ENCODE measurements around the gene IQCF2.
"Not testable (repeated sequence)": the region's sequence is repeated elsewhere in the genome, so short reads cannot be mapped to it uniquely, and the experiment has no call there.

IQCF2 gene

DNA sequence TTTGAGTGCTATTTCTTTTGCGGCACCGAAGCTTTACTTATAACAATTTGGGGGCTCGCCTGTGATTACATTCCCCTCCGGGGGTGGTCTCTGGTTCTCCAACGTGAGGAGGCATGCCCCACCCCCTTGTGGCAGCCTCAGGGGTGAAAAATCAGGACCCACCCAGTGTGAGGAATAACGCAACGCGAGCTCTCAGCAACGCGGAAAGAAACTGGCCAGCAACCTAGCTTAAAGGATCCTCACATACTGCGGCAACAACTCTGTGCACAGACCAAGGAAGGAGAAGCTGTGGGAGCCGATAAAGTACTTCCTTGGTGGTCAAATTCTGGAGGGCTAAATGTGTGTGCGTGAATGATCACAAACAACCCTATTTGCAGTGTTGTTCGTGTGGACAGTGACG lies 36.0 kb downstream of the IQCF2 start:
- Histone ChIP-seq H3K36me3 (ENCODE audit: control insufficient read depth in 2 of 2, insufficient read depth in 2 of 2, low read length in 2 of 2) (no peaks in the 10 kb centered on the region), H3K27me3 (ENCODE audit: control insufficient read depth in 2 of 2, insufficient read depth in 2 of 2, low read length in 2 of 2) (peaks cover 0 to 7% of the 10 kb centered on the region in 2 donors), H3K27ac (ENCODE audit: low read depth in 2 of 2, low read length in 2 of 2) (no peak overlapping the region), H3K4me3 (ENCODE audit: low read length in 2 of 2) (no peak overlapping the region), H3K4me1 (ENCODE audit: control insufficient read depth in 2 of 2, insufficient read depth in 2 of 2, low read length in 2 of 2) (peaks cover 0 to 3% of the 10 kb centered on the region in 2 donors), H3K9ac (ENCODE audit: low read depth in 1 of 2, low read length in 2 of 2) (no peak overlapping the region), H3K9me3 (ENCODE audit: control insufficient read depth in 2 of 2, low read length in 2 of 2) (no peaks in the 10 kb centered on the region)

GRCh38 chr3:51900043-51900442 lies 38.6 kb downstream of the IQCF2 start:
- H3K4me3 ChIP-seq (ENCODE audit: low read length in 2 of 2); H3K9ac ChIP-seq (ENCODE audit: low read depth in 1 of 2, low read length in 2 of 2); H3K27me3 ChIP-seq (ENCODE audit: control insufficient read depth in 2 of 2, insufficient read depth in 2 of 2, low read length in 2 of 2); H3K4me1 ChIP-seq (ENCODE audit: control insufficient read depth in 2 of 2, insufficient read depth in 2 of 2, low read length in 2 of 2); H3K36me3 ChIP-seq (ENCODE audit: control insufficient read depth in 2 of 2, insufficient read depth in 2 of 2, low read length in 2 of 2); H3K27ac ChIP-seq (ENCODE audit: low read depth in 2 of 2, low read length in 2 of 2); H3K9me3 ChIP-seq (ENCODE audit: control insufficient read depth in 2 of 2, low read length in 2 of 2): not testable (repeated sequence)

GRCh38 chr3:51902361-51902760 lies 40.9 kb downstream of the IQCF2 start:
- H3K36me3 ChIP-seq (ENCODE audit: control insufficient read depth in 2 of 2, insufficient read depth in 2 of 2, low read length in 2 of 2); H3K27me3 ChIP-seq (ENCODE audit: control insufficient read depth in 2 of 2, insufficient read depth in 2 of 2, low read length in 2 of 2); H3K9me3 ChIP-seq (ENCODE audit: control insufficient read depth in 2 of 2, low read length in 2 of 2); H3K9ac ChIP-seq (ENCODE audit: low read depth in 1 of 2, low read length in 2 of 2); H3K4me1 ChIP-seq (ENCODE audit: control insufficient read depth in 2 of 2, insufficient read depth in 2 of 2, low read length in 2 of 2); H3K4me3 ChIP-seq (ENCODE audit: low read length in 2 of 2): not testable (repeated sequence)
- peak overlapping the region in 1 of 2 donors; percentile 27 for H3K27ac ChIP-seq (ENCODE audit: low read depth in 2 of 2, low read length in 2 of 2)

GRCh38 chr3:51904034-51904823 lies 42.8 kb downstream of the IQCF2 start:
- no peak overlapping the region for H3K4me3 ChIP-seq (ENCODE audit: low read length in 2 of 2)
- no peak overlapping the region for H3K9ac ChIP-seq (ENCODE audit: low read depth in 1 of 2, low read length in 2 of 2)

GRCh38 chr3:51908026-51908425 lies 46.6 kb downstream of the IQCF2 start:
- no peak overlapping the region for H3K4me3 ChIP-seq (ENCODE audit: low read length in 2 of 2)
- no peak overlapping the region for H3K9ac ChIP-seq (ENCODE audit: low read depth in 1 of 2, low read length in 2 of 2)
- no peaks in the 10 kb centered on the region for H3K4me1 ChIP-seq (ENCODE audit: control insufficient read depth in 2 of 2, insufficient read depth in 2 of 2, low read length in 2 of 2)
- no peak overlapping the region for H3K27ac ChIP-seq (ENCODE audit: low read depth in 2 of 2, low read length in 2 of 2)
- H3K36me3 ChIP-seq (ENCODE audit: control insufficient read depth in 2 of 2, insufficient read depth in 2 of 2, low read length in 2 of 2), result no peaks in the 10 kb centered on the region
- no peaks in the 10 kb centered on the region for H3K27me3 ChIP-seq (ENCODE audit: control insufficient read depth in 2 of 2, insufficient read depth in 2 of 2, low read length in 2 of 2)
- H3K9me3 ChIP-seq (ENCODE audit: control insufficient read depth in 2 of 2, low read length in 2 of 2), result no peaks in the 10 kb centered on the region

More at GRCh38 chr3:51904034-51904823, 42.8 kb downstream of the IQCF2 start:
- Histone ChIP-seq H3K27ac (ENCODE audit: low read depth in 2 of 2, low read length in 2 of 2) (no peak overlapping the region), H3K4me1 (ENCODE audit: control insufficient read depth in 2 of 2, insufficient read depth in 2 of 2, low read length in 2 of 2) (peaks cover 0 to 3% of the 10 kb centered on the region in 2 donors), H3K36me3 (ENCODE audit: control insufficient read depth in 2 of 2, insufficient read depth in 2 of 2, low read length in 2 of 2) (no peaks in the 10 kb centered on the region), H3K9me3 (ENCODE audit: control insufficient read depth in 2 of 2, low read length in 2 of 2) (no peaks in the 10 kb centered on the region), H3K27me3 (ENCODE audit: control insufficient read depth in 2 of 2, insufficient read depth in 2 of 2, low read length in 2 of 2) (peaks cover 0 to 2% of the 10 kb centered on the region in 2 donors)

Measured in mucosa of rectum (tissue), 2 donors.